HepG2 (cell line): ENCODE results near the gene DMRTB1. TPM values are rescaled to one million over a fixed set of nuclear protein-coding genes. Genes with fewer than 3 reads are reported as not detected.

ENCODE experiments used
- ATAC-seq: fragments of 200-7000 bp; cut with Tn5 transposase; 3 replicates; pipeline ENCODE4 v1.9.1; 2020; ENCODE audit warnings: mild to moderate bottlenecking, moderate library complexity
- BruUV-seq: library from RNA; stranded (reverse); fragments of 400-500 nt; replicated peaks from 2 replicates; lab custom pipeline; 2021; lab: Mats Ljungman, UMichigan
- CTCF ChIA-PET: fragments of 300-600 bp; formaldehyde crosslinking; extraction: SDS; loops from one replicate; lab custom pipeline; 2021; ENCODE audit warnings: low total read pairs, inconsistent platforms, low intra/inter-chr PET ratio; lab: Yijun Ruan, JAX
- POLR2A ChIA-PET: fragments of 350-600 bp; sonication (Branson Sonifier 250); formaldehyde crosslinking; loops from one replicate; lab custom pipeline; 2020; ENCODE audit warnings: antibody characterized with exemption, inconsistent platforms; lab: Yijun Ruan, JAX
- DNase-seq: peaks from one replicate; pipeline ENCODE4 v3.0.0-alpha.2; 2015; ENCODE audit warnings: low spot score
- FAIRE-seq: peaks from 3 replicates; lab custom pipeline; 2011; peaks lifted over from hg19 to GRCh38; lab: Jason Lieb, UNC
- H2AFZ ChIP-seq: one replicate; pipeline ENCODE4 v1.6.1; 2011; ENCODE audit warnings: low read length, inconsistent platforms
- H3K27ac ChIP-seq: fragments of 300-600 bp; 3 replicates; pipeline ENCODE4 v1.8.0; 2011; ENCODE audit warnings: mixed run types, mild to moderate bottlenecking, mixed read lengths, low read length, inconsistent platforms; ENCODE audit not compliant: insufficient read depth; ENCODE audit errors: extremely low read length
- H3K27me3 ChIP-seq, 2 experiments: fragments of 200-600 bp in 1 of 2; 2 replicates in 1 of 2; 3 replicates in 1 of 2; pipeline versions ENCODE4 v1.6.0 to v1.8.0; 2011; ENCODE audit warnings: low read length in 2 of 2, mild to moderate bottlenecking in 2 of 2, moderate library complexity in 2 of 2, inconsistent platforms in 1 of 2; ENCODE audit not compliant: insufficient read depth in 2 of 2, control insufficient read depth in 1 of 2
- H3K36me3 ChIP-seq, 2 experiments: fragments of 200-600 bp in 1 of 2; replicated peaks in 1 of 2; 2 replicates in 1 of 2; 3 replicates in 1 of 2; pipeline versions ENCODE4 v1.5.1 to v1.8.0; 2011; ENCODE audit warnings: low read length in 2 of 2, inconsistent platforms in 1 of 2; ENCODE audit not compliant: insufficient read depth in 2 of 2, control insufficient read depth in 1 of 2
- H3K4me1 ChIP-seq: 2 replicates; pipeline ENCODE4 v1.5.1; 2012; ENCODE audit warnings: low read length, inconsistent platforms; ENCODE audit not compliant: insufficient read depth
- H3K4me2 ChIP-seq: 2 replicates; pipeline ENCODE4 v1.6.0; 2011; ENCODE audit warnings: low read depth, low read length, inconsistent platforms
- H3K4me3 ChIP-seq, 3 experiments: fragments of 200-600 bp in 1 of 3; sonication (generic), shearing (Covaris generic) in 1 of 3; replicated peaks in 1 of 3; 2 replicates each; pipeline ENCODE4 v1.5.1; 2011 to 2016; ENCODE audit warnings: low read length in 3 of 3, inconsistent platforms in 2 of 3, low read depth in 2 of 3, mild to moderate bottlenecking in 2 of 3, control low read depth in 1 of 3, mixed read lengths in 1 of 3; ENCODE audit not compliant: insufficient read depth in 1 of 3
- H3K79me2 ChIP-seq: one replicate; pipeline ENCODE4 v1.6.1; 2011; ENCODE audit warnings: low read length, inconsistent platforms; ENCODE audit not compliant: insufficient read depth
- H3K9ac ChIP-seq: 2 replicates; pipeline ENCODE4 v1.6.0; 2011; ENCODE audit warnings: mild to moderate bottlenecking, low read depth, low read length, inconsistent platforms; ENCODE audit not compliant: insufficient read depth
- H3K9me3 ChIP-seq: 2 replicates; pipeline ENCODE4 v1.5.1; 2012; ENCODE audit warnings: mild to moderate bottlenecking, low read length
- H4K20me1 ChIP-seq: 2 replicates; pipeline ENCODE4 v1.6.0; 2011; ENCODE audit warnings: inconsistent platforms, mild to moderate bottlenecking, low read length, moderate library complexity; ENCODE audit not compliant: insufficient read depth
- ATF4 ChIP-seq, 2 experiments: fragments of 450-650 bp in 1 of 2; sonication (generic) in 1 of 2; formaldehyde crosslinking; IDR thresholded peaks; 2 replicates each; pipeline versions ENCODE4 v1.5.0 to v1.8.0; 2020 to 2022; ENCODE audit warnings: mild to moderate bottlenecking in 1 of 2, missing genetic modification reagents in 1 of 2
- FOSL2 ChIP-seq: sonication (generic); formaldehyde crosslinking; IDR thresholded peaks from 2 replicates; pipeline ENCODE4 v1.4.0; 2020; ENCODE audit warnings: missing genetic modification reagents
- HNF4A ChIP-seq: sonication (generic); formaldehyde crosslinking; IDR thresholded peaks from 2 replicates; pipeline ENCODE4 v1.4.0; 2020; ENCODE audit warnings: missing genetic modification reagents
- PAXIP1 ChIP-seq: sonication (generic); formaldehyde crosslinking; conservative IDR thresholded peaks from 2 replicates; pipeline ENCODE4 v1.4.0; 2020; ENCODE audit warnings: mild to moderate bottlenecking, missing genetic modification reagents, moderate library complexity
- RAD51 ChIP-seq: fragments of 450-650 bp; IDR thresholded peaks from 2 replicates; pipeline ENCODE4 v1.6.1; 2016; ENCODE audit warnings: borderline replicate concordance
- SP4 ChIP-seq: sonication (generic); formaldehyde crosslinking; IDR thresholded peaks from 2 replicates; pipeline ENCODE4 v1.8.1; 2023; ENCODE audit warnings: mild to moderate bottlenecking, missing genetic modification reagents
- TGIF2 ChIP-seq: IDR thresholded peaks from 2 replicates; pipeline ENCODE4 v1.6.1; 2016; ENCODE audit warnings: control low read depth, missing compliant biosample characterization
- TMF1 ChIP-seq: sonication (generic); formaldehyde crosslinking; IDR thresholded peaks from 2 replicates; pipeline ENCODE4 v1.8.1; 2022; ENCODE audit warnings: low read depth, missing genetic modification reagents
- ZBTB7A ChIP-seq: sonication (generic); formaldehyde crosslinking; IDR thresholded peaks from 2 replicates; pipeline ENCODE4 v1.8.0; 2022; ENCODE audit warnings: mild to moderate bottlenecking, missing genetic modification reagents
- ZNF329 ChIP-seq: sonication (generic); formaldehyde crosslinking; IDR thresholded peaks from 2 replicates; pipeline ENCODE4 v1.9.0; 2021; ENCODE audit warnings: low read depth, mild to moderate bottlenecking, missing genetic modification reagents
- WGBS: methylation state at CpG from one replicate; pipeline ENCODE4 v1.1.6; 2017; ENCODE audit warnings: low lambda C conversion rate; 5-methylcytosine and 5-hydroxymethylcytosine counted together
- in situ Hi-C: cut with HindIII; loops from 2 replicates; pipeline ENCODE4 v1.10.0; 2017; ENCODE audit warnings: low pct_unique_long_range_greater_than_20kb; ENCODE audit not compliant: extremely low pct_ligation_motif_present
- intact Hi-C: fragments of 100-400 bp; cut with micrococcal nuclease; formaldehyde crosslinking; loops from one replicate; pipeline ENCODE4 v1.10.0; 2022; ENCODE audit not compliant: unreplicated experiment
- polyA plus RNA-seq, 8 experiments: library from polyadenylated mRNA; depleted of rRNA in 3 of 8; stranded (reverse) in 7 of 8; unstranded in 1 of 8; fragments of >200 nt; fragmentation: Illumina TruSeq in 4 of 8; extraction: Trizol in 4 of 8; gene quantifications; 2 replicates each; pipeline versions ENCODE4 v1.2.1 to v1.2.3, GENCODE V29; 2011 to 2016; ENCODE audit warnings: low read depth in 4 of 8, missing spikeins in 1 of 8, mixed read lengths in 1 of 8; ENCODE audit not compliant: insufficient read depth in 1 of 8
- total RNA-seq, 5 experiments: library from RNA; depleted of rRNA; stranded (reverse); fragments of >200 nt; fragmentation: Illumina TruSeq; extraction: Trizol; gene quantifications; 2 replicates each; pipeline ENCODE4 v1.2.3, GENCODE V29; 2016; ENCODE audit warnings: low read depth in 1 of 5
- TF ChIP-seq, protein P1 (sequence below): sonication (generic); formaldehyde crosslinking; IDR thresholded peaks from 2 replicates; pipeline ENCODE4 v1.4.0; 2020; ENCODE audit warnings: low read depth, missing genetic modification reagents
- TF ChIP-seq, protein P2 (sequence below): IDR thresholded peaks from 2 replicates; pipeline ENCODE4 v1.6.1; 2016; ENCODE audit warnings: low read depth, borderline replicate concordance

The DMRTB1 gene
- total and polyA plus RNA-seq, 2 of the 13 experiments (the other 11 are each of a cell fraction or from before 2014, with no cell fraction given): not detected

DNA sequence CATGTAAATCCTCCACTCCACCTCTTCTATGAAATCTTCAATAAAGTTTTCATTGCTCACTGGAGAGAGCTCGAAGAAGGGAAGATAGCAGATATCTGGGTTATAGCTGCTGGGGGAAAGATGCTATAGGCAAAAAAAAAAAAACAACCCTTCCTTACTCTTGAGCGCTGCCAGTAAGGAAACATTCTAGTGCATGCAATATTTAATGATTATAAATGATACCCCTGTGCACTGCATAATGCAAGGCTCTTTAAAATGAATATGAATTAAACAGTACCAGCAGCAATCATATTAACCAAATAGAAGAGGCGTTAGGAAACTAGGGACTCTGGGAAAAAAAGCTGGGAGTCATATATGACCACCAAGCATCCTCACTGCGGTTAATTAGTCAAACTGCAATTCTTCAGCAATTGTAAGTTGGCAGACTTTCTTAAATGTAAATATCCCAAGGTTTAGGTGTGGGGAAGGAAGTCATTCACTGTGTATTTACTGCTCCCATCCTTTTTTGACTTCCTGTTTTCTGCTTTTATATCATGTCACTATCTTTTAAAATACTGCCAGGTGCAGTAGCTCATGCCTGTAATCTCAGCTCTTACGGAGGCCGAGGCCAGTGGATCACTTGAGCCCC, 3.7 kb upstream of the DMRTB1 start:
- TF ChIP-seq TGIF2 (CRISPR knock-in tag) (no peak), HNF4A (no peak), PAXIP1 (CRISPR knock-in tag) (no peak), ZNF329 (CRISPR knock-in tag) (no peak), ATF4 (CRISPR knock-in tag; IDR thresholded peaks at IDR 0.05) (no peak), SP4 (CRISPR knock-in tag) (no peak), TMF1 (CRISPR knock-in tag) (no peak), ZBTB7A (CRISPR knock-in tag) (no peak), RAD51 (no peak), FOSL2 (no peak)
- TF ChIP-seq, protein P1, sequence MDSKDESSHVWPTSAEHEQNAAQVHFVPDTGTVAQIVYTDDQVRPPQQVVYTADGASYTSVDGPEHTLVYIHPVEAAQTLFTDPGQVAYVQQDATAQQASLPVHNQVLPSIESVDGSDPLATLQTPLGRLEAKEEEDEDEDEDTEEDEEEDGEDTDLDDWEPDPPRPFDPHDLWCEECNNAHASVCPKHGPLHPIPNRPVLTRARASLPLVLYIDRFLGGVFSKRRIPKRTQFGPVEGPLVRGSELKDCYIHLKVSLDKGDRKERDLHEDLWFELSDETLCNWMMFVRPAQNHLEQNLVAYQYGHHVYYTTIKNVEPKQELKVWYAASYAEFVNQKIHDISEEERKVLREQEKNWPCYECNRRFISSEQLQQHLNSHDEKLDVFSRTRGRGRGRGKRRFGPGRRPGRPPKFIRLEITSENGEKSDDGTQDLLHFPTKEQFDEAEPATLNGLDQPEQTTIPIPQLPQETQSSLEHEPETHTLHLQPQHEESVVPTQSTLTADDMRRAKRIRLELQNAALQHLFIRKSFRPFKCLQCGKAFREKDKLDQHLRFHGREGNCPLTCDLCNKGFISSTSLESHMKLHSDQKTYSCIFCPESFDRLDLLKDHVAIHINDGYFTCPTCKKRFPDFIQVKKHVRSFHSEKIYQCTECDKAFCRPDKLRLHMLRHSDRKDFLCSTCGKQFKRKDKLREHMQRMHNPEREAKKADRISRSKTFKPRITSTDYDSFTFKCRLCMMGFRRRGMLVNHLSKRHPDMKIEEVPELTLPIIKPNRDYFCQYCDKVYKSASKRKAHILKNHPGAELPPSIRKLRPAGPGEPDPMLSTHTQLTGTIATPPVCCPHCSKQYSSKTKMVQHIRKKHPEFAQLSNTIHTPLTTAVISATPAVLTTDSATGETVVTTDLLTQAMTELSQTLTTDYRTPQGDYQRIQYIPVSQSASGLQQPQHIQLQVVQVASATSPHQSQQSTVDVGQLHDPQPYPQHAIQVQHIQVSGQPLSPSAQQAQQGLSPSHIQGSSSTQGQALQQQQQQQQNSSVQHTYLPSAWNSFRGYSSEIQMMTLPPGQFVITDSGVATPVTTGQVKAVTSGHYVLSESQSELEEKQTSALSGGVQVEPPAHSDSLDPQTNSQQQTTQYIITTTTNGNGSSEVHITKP (CRISPR knock-in tag): no peak
- TF ChIP-seq, protein P2, sequence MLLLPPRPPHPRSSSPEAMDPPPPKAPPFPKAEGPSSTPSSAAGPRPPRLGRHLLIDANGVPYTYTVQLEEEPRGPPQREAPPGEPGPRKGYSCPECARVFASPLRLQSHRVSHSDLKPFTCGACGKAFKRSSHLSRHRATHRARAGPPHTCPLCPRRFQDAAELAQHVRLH: no peak
- TF ChIP-seq, all 625 proteins: peak for 0
- WGBS: 27% methylated on average over 6 of the region's 6 CpGs
- no peaks in the 10 kb centered on the region for H3K36me3 ChIP-seq
- H3K9me3 ChIP-seq: no peaks in the 10 kb centered on the region
- in situ Hi-C loops (no loop called here), intact Hi-C loops (no loop called here)
- BruUV-seq: no TSS peak
- ATAC-seq (no peak), DNase-seq (no peak), FAIRE-seq (no peak)
- H2AFZ ChIP-seq: no peak overlapping the region
- peaks cover 0 to 10% of the 10 kb centered on the region in 2 experiments; a peak in 1 of 5 replicates for H3K27me3 ChIP-seq
- ChIA-PET CTCF (no interaction called here), POLR2A (no interaction called here)
- H3K79me2 ChIP-seq: no peaks in the 10 kb centered on the region
- no peaks in the 10 kb centered on the region for H4K20me1 ChIP-seq
- H3K4me1 ChIP-seq: no peaks in the 10 kb centered on the region
- no peak overlapping the region for H3K27ac ChIP-seq
- no peak overlapping the region for H3K4me3 ChIP-seq
- no peak overlapping the region for H3K9ac ChIP-seq
- no peak overlapping the region for H3K4me2 ChIP-seq
